HL-60 (cell line): ENCODE data around the gene SPACA9.

Experiments used
- GABPA ChIP-seq: IDR thresholded peaks from 2 replicates; pipeline ENCODE4 v1.6.1; 2012; ENCODE audit warnings: low read depth
- TF ChIP-seq, protein P1 (sequence below): IDR thresholded peaks from one replicate; pipeline ENCODE4 v1.5.1; 2011; ENCODE audit warnings: low read length, control low read depth, inconsistent platforms; ENCODE audit not compliant: insufficient read depth

DNA sequence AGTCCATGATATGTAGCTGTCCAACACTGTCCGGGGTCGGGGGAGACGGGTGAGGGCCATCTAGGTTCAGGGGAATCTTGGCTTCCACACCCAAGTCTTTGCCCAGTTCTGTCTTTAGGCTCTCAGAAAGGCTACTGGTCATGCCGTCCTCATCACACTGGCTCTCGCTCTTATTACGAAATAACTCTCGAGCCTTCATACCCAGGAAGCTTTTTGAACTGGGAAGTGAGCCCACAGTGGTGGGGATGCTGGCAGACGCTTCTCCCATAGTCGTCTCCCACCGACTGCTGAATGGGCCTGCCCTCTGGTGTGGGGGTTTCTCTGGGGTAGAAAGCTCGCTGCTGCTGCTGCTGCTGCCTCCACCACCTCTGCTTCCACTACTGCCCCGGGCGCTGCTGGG lies 17.6 kb downstream of the SPACA9 start:
- TF ChIP-seq, protein P1, sequence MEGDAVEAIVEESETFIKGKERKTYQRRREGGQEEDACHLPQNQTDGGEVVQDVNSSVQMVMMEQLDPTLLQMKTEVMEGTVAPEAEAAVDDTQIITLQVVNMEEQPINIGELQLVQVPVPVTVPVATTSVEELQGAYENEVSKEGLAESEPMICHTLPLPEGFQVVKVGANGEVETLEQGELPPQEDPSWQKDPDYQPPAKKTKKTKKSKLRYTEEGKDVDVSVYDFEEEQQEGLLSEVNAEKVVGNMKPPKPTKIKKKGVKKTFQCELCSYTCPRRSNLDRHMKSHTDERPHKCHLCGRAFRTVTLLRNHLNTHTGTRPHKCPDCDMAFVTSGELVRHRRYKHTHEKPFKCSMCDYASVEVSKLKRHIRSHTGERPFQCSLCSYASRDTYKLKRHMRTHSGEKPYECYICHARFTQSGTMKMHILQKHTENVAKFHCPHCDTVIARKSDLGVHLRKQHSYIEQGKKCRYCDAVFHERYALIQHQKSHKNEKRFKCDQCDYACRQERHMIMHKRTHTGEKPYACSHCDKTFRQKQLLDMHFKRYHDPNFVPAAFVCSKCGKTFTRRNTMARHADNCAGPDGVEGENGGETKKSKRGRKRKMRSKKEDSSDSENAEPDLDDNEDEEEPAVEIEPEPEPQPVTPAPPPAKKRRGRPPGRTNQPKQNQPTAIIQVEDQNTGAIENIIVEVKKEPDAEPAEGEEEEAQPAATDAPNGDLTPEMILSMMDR = no peak
- no peak for TF ChIP-seq GABPA
